Urinary bladder (tissue), 4 donors: ENCODE data around the gene LETM1. TPM values are rescaled to one million over a fixed set of nuclear protein-coding genes. Genes with fewer than 3 reads are reported as not detected.

ENCODE experiments used
- DNase-seq: peaks from one replicate; pipeline ENCODE4 v3.0.0-alpha.2; 2015; ENCODE audit errors: extremely low spot score
- H3K27ac ChIP-seq: one replicate; pipeline ENCODE4 v1.5.1; 2013; ENCODE audit warnings: low read depth, mild to moderate bottlenecking, moderate library complexity
- H3K36me3 ChIP-seq: one replicate; pipeline ENCODE4 v1.6.1; 2013; ENCODE audit warnings: mild to moderate bottlenecking, moderate library complexity; ENCODE audit not compliant: insufficient read depth
- H3K4me1 ChIP-seq: one replicate; pipeline ENCODE4 v1.6.1; 2013; ENCODE audit warnings: mild to moderate bottlenecking, moderate library complexity; ENCODE audit not compliant: insufficient read depth
- H3K4me3 ChIP-seq: one replicate; pipeline ENCODE4 v1.5.1; 2013; ENCODE audit warnings: low read depth, low read length
- WGBS: extraction: QIAGEN DNeasy Blood & Tissue Kit; methylation state at CpG from one replicate; pipeline ENCODE4 v1.1.7; 2013; 5-methylcytosine and 5-hydroxymethylcytosine counted together
- polyA plus RNA-seq: library from polyadenylated mRNA; stranded (reverse); fragments of 200-250 nt; gene quantifications from one replicate; pipeline ENCODE4 v1.2.3, GENCODE V29; 2013
- total RNA-seq: library from RNA; depleted of rRNA; stranded (reverse); fragments of >200 nt; gene quantifications from one replicate; pipeline ENCODE4 v1.2.3, GENCODE V29; 2014
- donor health status: healthy with polysubstance abuse.
- donor health status: healthy.

LETM1 gene
- total and polyA plus RNA-seq, 2 donors = 15.6 to 19.0 TPM

DNA sequence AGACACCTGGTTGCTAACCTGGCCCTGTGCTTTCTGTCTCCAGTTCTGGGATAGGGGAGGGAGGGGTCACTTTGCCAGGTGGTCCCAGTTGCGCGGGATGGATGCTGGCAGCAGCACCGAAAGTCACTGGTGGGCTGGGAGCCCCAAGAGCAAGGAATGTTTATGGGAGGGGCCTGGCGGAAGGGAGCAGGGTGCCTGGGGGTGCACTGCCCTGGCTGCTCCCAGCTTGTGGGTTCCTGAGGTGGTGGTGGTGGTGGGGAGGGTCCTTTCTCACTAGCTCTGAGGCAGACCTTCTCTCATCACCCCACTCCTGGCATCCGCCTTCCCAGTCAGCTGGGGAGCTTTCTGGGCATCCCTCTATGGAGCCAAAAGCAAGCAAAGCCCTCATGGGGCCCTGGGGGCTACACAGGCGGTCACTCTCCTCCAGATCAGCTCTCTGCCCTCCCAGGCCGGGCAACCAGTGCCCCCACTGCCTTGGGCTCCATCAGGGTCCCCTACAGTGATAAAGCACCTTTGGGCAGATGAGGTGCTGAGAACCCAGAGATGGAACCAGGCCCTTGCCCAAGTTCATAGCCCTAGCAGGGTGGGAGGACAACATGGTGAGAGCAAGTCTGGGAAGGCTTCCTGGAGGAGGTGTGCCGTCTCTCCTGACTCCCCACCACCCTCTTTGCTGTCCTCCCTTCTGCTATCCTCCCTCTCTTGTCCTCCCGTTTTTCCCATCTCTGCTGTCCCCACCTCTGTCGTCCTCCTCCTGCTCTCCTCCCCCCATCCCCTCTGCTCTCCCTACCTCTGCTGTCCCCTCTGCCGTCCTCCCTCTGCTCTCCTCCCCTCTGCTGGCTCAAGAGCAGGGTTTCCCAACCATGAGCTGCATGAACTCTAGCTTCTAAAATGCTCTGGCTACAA is 46.9 kb downstream of the LETM1 start:
- 71% methylated on average over 11 of the region's 11 CpGs for WGBS
- Histone ChIP-seq H3K27ac (no peak overlapping the region), H3K4me3 (no peak overlapping the region), H3K4me1 (no peaks in the 10 kb centered on the region), H3K36me3 (no peaks in the 10 kb centered on the region)
- no peak for DNase-seq

- no peak overlapping the region for H3K27ac ChIP-seq
- no peak for DNase-seq
- WGBS = 69% methylated on average over 6 of the region's 6 CpGs
Measured at GRCh38 chr4:1808396-1808795, 47.6 kb downstream of the LETM1 start.

GRCh38 chr4:1807332-1807777 is 48.6 kb downstream of the LETM1 start:
- WGBS = 81% methylated on average over 16 of the region's 16 CpGs
- H3K4me3 ChIP-seq = no peak overlapping the region
- no peak for DNase-seq
- no peak overlapping the region for H3K27ac ChIP-seq
- H3K4me1 ChIP-seq = no peaks in the 10 kb centered on the region
- H3K36me3 ChIP-seq = peaks cover 3% of the 10 kb centered on the region

More at GRCh38 chr4:1808396-1808795, 47.6 kb downstream of the LETM1 start:
- Histone ChIP-seq H3K4me1 (no peaks in the 10 kb centered on the region), H3K4me3 (no peak overlapping the region), H3K36me3 (peaks cover 3% of the 10 kb centered on the region)

GRCh38 chr4:1806596-1807331 is 49.2 kb downstream of the LETM1 start:
- DNase-seq = no peak
- no peak overlapping the region for H3K4me3 ChIP-seq
- peaks cover 3% of the 10 kb centered on the region for H3K36me3 ChIP-seq
- H3K27ac ChIP-seq = no peak overlapping the region
- WGBS = 88% methylated on average over 41 of the region's 41 CpGs
- no peaks in the 10 kb centered on the region for H3K4me1 ChIP-seq

- Histone ChIP-seq H3K4me3 (no peak overlapping the region), H3K27ac (no peak overlapping the region), H3K4me1 (no peaks in the 10 kb centered on the region), H3K36me3 (peaks cover 3% of the 10 kb centered on the region)
- 96% methylated on average over 11 of the region's 11 CpGs for WGBS
- no peak for DNase-seq
Measured at GRCh38 chr4:1806223-1806564, 49.8 kb downstream of the LETM1 start.

DNA sequence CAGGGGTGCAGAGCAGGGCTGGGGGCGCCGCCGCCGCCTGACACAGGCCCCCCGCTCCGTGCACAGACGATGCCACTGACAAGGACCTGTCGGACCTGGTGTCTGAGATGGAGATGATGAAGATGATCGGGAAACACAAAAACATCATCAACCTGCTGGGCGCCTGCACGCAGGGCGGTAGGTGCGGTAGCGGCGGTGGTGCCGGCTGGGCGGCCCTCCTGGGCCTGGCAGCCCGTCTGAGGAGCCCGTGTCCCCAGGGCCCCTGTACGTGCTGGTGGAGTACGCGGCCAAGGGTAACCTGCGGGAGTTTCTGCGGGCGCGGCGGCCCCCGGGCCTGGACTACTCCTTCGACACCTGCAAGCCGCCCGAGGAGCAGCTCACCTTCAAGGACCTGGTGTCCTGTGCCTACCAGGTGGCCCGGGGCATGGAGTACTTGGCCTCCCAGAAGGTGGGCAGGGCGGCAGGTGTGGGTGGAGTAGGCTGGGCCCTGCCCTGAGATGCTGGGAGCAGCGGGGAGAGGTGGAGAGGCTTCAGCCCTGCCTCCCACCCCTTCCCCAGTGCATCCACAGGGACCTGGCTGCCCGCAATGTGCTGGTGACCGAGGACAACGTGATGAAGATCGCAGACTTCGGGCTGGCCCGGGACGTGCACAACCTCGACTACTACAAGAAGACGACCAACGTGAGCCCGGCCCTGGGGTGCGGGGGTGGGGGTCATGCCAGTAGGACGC is 50.3 kb downstream of the LETM1 start:
- H3K4me3 ChIP-seq = no peak overlapping the region
- 94% methylated on average over 47 of the region's 47 CpGs for WGBS
- DNase-seq = no peak

DNA sequence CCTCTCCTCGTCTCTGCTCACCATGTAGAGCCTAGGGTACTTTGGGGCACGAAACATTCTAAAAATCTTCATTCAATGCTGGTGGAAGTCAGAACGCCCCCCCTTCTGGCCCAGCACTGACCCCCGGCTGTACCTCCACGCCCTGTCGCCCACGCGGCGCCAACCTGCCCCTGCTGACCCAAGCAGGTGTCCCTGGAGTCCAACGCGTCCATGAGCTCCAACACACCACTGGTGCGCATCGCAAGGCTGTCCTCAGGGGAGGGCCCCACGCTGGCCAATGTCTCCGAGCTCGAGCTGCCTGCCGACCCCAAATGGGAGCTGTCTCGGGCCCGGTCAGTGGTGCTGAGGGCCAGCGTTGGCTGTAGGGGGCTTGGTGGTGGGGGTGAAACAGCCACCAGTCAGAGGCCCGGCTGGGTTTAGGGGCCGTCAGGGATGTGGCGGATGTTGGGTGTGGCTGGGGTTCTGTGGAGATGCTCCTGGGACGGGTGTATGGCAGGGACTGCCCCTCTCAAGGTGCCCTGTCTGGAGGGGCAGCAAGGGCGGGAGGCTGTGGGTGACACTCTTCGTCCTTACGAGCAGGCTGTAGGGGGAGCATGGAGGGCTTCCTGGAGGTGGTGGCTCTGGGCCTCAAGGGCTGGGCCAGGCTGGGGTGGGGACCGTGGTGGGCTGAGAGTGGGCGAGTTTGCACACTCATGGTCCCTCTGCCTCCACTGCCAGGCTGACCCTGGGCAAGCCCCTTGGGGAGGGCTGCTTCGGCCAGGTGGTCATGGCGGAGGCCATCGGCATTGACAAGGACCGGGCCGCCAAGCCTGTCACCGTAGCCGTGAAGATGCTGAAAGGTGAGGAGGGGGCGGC is 51.1 kb downstream of the LETM1 start:
- peaks cover 3% of the 10 kb centered on the region for H3K36me3 ChIP-seq
- H3K27ac ChIP-seq = no peak overlapping the region
- H3K4me3 ChIP-seq = no peak overlapping the region
- 92% methylated on average over 37 of the region's 37 CpGs for WGBS
- no peak for DNase-seq
- H3K4me1 ChIP-seq = no peaks in the 10 kb centered on the region

More for the DNA sequence above, 50.3 kb downstream of the LETM1 start:
- Histone ChIP-seq H3K4me1 (no peaks in the 10 kb centered on the region), H3K27ac (no peak overlapping the region), H3K36me3 (peaks cover 3% of the 10 kb centered on the region)

- Histone ChIP-seq H3K27ac (no peak overlapping the region), H3K4me1 (no peaks in the 10 kb centered on the region), H3K36me3 (peaks cover 3% of the 10 kb centered on the region), H3K4me3 (no peak overlapping the region)
- WGBS = 92% methylated on average over 51 of the region's 51 CpGs
- no peak for DNase-seq
Measured at GRCh38 chr4:1803523-1804423, 52.2 kb downstream of the LETM1 start.

DNA sequence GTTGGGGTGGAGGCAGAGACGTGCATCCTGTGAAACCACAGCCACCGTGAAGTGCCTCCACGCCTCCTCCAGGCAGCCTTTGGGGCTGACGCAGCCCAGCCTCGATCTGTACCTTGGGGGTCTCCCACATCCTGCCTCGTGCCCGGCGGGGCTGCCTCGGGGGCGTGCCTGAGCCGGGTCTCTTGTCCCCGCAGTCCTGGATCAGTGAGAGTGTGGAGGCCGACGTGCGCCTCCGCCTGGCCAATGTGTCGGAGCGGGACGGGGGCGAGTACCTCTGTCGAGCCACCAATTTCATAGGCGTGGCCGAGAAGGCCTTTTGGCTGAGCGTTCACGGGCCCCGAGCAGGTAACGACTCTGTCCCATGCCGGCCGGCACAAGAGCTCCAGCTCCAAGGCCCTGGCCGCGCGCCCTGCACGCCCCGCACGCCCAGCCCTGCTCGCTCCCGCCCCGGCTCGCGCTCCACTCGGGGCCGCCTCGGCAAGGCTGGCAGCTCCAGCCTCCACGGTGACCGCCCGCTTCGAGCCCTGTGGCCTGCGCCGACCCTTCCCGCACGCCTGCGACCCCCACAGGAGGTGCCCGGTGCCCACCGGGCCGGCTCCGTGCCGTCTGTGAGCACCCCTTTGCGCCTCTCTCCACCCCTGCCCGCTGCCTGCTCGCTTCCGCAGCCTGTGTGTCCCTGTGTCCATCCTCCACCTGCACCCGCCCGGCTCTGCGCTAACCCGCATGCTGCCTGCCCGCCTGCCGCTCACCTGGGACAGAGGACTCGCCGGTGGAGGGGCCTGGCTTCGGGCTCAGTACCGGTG is 53.0 kb downstream of the LETM1 start:
- Histone ChIP-seq H3K36me3 (peaks cover 3% of the 10 kb centered on the region), H3K4me1 (no peaks in the 10 kb centered on the region), H3K4me3 (no peak overlapping the region), H3K27ac (no peak overlapping the region)
- no peak for DNase-seq
- 93% methylated on average over 71 of the region's 71 CpGs for WGBS

DNA sequence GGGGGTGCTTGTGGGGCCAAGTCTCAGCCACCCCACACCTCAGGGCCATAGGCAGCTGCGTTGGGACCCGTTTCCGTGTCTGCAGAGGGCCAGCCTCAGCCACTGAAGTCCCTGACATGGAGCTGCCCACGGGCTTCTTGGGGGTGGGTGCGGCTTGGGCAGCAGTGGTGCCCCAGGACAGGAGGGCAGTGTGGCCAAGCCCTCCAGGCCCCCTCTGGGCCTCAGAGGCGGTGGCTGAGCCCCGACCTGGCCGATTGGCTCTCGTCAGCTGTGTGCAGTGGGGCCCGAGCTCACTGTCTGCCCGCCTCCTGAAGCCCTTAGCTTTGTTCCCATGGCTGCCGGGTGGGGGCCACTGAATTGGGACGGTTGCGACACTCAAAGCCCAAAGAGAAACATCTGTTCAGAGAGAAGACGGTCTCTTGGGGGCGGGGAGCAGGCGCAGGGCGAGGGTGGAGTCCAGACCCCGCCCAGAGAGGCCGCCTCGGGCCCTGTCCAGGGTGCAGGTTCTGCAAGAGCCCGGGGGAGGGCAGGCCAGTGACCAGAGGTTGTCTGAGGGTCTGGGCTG is 53.7 kb downstream of the LETM1 start:
- peaks cover 3% of the 10 kb centered on the region for H3K36me3 ChIP-seq
- DNase-seq = no peak
- H3K4me3 ChIP-seq = no peak overlapping the region
- H3K4me1 ChIP-seq = no peaks in the 10 kb centered on the region
- H3K27ac ChIP-seq = no peak overlapping the region
- WGBS = 76% methylated on average over 22 of the region's 22 CpGs

GRCh38 chr4:1801286-1801958 is 54.5 kb downstream of the LETM1 start:
- Histone ChIP-seq H3K36me3 (peaks cover 3% of the 10 kb centered on the region), H3K27ac (no peak overlapping the region), H3K4me1 (no peaks in the 10 kb centered on the region), H3K4me3 (no peak overlapping the region)
- no peak for DNase-seq
- 97% methylated on average over 56 of the region's 56 CpGs for WGBS
